ENCODE data around the gene TSHR. TPM values are rescaled to one million over a fixed set of nuclear protein-coding genes. Genes with fewer than 3 reads are reported as not detected.

TSHR gene
- polyA plus RNA-seq, 4 donors, result 0.01 to 0.81 (median 0.12) TPM; not detected in 1

- H3K27ac ChIP-seq (ENCODE audit: low read depth in 1 of 3, low read length in 2 of 3), result no peak overlapping the region
- FAIRE-seq (no peak), DNase-seq (no peak)
- H3K36me3 ChIP-seq (ENCODE audit: control insufficient read depth in 3 of 3, insufficient read depth in 2 of 3, low read depth in 1 of 3, low read length in 3 of 3), result no peaks in the 10 kb centered on the region
- no peaks in the 10 kb centered on the region for H3K4me1 ChIP-seq (ENCODE audit: control insufficient read depth in 3 of 3, insufficient read depth in 2 of 3, low read depth in 1 of 3, low read length in 2 of 3)
- WGBS, 3 donors, result 42 to 65% (median 51%) methylated on average over 2 of the region's 2 CpGs
- no peaks in the 10 kb centered on the region for H3K9me3 ChIP-seq (ENCODE audit: control insufficient read depth in 2 of 2, insufficient read depth in 1 of 2, low read depth in 1 of 2, low read length in 1 of 2)
- H3K27me3 ChIP-seq (ENCODE audit: control insufficient read depth in 3 of 3, insufficient read depth in 3 of 3, low read length in 3 of 3), result no peaks in the 10 kb centered on the region
- H3K4me3 ChIP-seq (ENCODE audit: low read depth in 1 of 3, low read length in 3 of 3), result no peak overlapping the region
Measured at GRCh38 chr14:81147140-81147897, 191.9 kb downstream of the TSHR start.

GRCh38 chr14:81148635-81149034, 193.2 kb downstream of the TSHR start:
- DNase-seq (no peak), FAIRE-seq (no peak)
- H3K36me3 ChIP-seq (ENCODE audit: control insufficient read depth in 3 of 3, insufficient read depth in 2 of 3, low read depth in 1 of 3, low read length in 3 of 3), result no peaks in the 10 kb centered on the region
- H3K27me3 ChIP-seq (ENCODE audit: control insufficient read depth in 3 of 3, insufficient read depth in 3 of 3, low read length in 3 of 3), result no peaks in the 10 kb centered on the region
- no peaks in the 10 kb centered on the region for H3K4me1 ChIP-seq (ENCODE audit: control insufficient read depth in 3 of 3, insufficient read depth in 2 of 3, low read depth in 1 of 3, low read length in 2 of 3)
- 20 to 44% (median 23%) methylated on average over 4 of the region's 4 CpGs for WGBS, 3 donors
- H3K9me3 ChIP-seq (ENCODE audit: control insufficient read depth in 2 of 2, insufficient read depth in 1 of 2, low read depth in 1 of 2, low read length in 1 of 2), result no peaks in the 10 kb centered on the region
- no peak overlapping the region for H3K4me3 ChIP-seq (ENCODE audit: low read depth in 1 of 3, low read length in 3 of 3)
- H3K27ac ChIP-seq (ENCODE audit: low read depth in 1 of 3, low read length in 2 of 3), result no peak overlapping the region

DNA sequence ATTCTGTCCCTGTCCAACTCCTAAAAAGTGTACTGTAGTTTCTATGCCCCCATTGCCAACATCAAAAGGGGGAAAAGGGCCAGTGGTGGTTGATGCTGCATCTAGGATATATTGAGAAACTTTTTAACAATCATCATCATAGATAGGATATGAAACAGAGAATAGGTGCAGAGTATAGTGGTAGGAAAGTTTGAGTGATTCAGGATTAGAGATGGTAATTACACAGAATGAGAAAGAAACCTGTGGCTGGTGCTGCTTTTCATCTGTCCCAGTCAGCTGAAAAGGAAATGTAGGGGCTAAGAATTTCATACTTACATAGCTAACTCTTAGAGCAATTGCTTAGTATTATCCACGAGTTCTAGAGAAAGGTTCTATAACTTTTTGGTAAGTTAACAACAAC, 197.8 kb downstream of the TSHR start:
- Histone ChIP-seq H3K27ac (ENCODE audit: low read depth in 1 of 3, low read length in 2 of 3) (no peak overlapping the region), H3K9me3 (ENCODE audit: control insufficient read depth in 2 of 2, insufficient read depth in 1 of 2, low read depth in 1 of 2, low read length in 1 of 2) (no peaks in the 10 kb centered on the region), H3K27me3 (ENCODE audit: control insufficient read depth in 3 of 3, insufficient read depth in 3 of 3, low read length in 3 of 3) (no peaks in the 10 kb centered on the region), H3K4me1 (ENCODE audit: control insufficient read depth in 3 of 3, insufficient read depth in 2 of 3, low read depth in 1 of 3, low read length in 2 of 3) (no peaks in the 10 kb centered on the region), H3K36me3 (ENCODE audit: control insufficient read depth in 3 of 3, insufficient read depth in 2 of 3, low read depth in 1 of 3, low read length in 3 of 3) (no peaks in the 10 kb centered on the region), H3K4me3 (ENCODE audit: low read depth in 1 of 3, low read length in 3 of 3) (no peak overlapping the region)
- no peak for FAIRE-seq
- WGBS, 3 donors, result 72 to 77% (median 76%) methylated on average over 1 of the region's 1 CpG
- no peak for DNase-seq

DNA sequence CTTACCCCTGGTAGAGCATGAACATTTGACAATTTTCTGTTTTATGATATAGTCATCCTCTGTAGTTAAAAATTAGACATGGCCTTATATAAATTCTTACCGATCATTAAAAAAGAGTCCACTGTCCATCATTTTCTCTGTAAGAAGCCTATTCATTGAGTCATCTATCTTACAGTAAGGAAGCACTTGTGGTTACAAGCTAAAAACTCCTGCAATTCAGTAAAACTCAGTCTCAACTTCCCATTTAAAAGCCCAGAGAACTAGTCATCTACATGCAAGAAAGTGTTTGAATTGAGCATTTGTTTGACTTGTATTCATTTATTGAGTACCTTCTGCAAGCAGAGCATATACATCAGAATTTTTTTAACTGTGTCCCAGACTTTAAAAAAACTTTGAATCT, 202.0 kb downstream of the TSHR start:
- Histone ChIP-seq H3K27ac (ENCODE audit: low read depth in 1 of 3, low read length in 2 of 3) (no peak overlapping the region), H3K4me1 (ENCODE audit: control insufficient read depth in 3 of 3, insufficient read depth in 2 of 3, low read depth in 1 of 3, low read length in 2 of 3) (no peaks in the 10 kb centered on the region), H3K36me3 (ENCODE audit: control insufficient read depth in 3 of 3, insufficient read depth in 2 of 3, low read depth in 1 of 3, low read length in 3 of 3) (no peaks in the 10 kb centered on the region), H3K9me3 (ENCODE audit: control insufficient read depth in 2 of 2, insufficient read depth in 1 of 2, low read depth in 1 of 2, low read length in 1 of 2) (no peaks in the 10 kb centered on the region), H3K27me3 (ENCODE audit: control insufficient read depth in 3 of 3, insufficient read depth in 3 of 3, low read length in 3 of 3) (no peaks in the 10 kb centered on the region), H3K4me3 (ENCODE audit: low read depth in 1 of 3, low read length in 3 of 3) (no peak overlapping the region)
- DNase-seq (no peak), FAIRE-seq (no peak)
- WGBS, 3 donors, result 75 to 86% (median 79%) methylated on average over 1 of the region's 1 CpG

DNA sequence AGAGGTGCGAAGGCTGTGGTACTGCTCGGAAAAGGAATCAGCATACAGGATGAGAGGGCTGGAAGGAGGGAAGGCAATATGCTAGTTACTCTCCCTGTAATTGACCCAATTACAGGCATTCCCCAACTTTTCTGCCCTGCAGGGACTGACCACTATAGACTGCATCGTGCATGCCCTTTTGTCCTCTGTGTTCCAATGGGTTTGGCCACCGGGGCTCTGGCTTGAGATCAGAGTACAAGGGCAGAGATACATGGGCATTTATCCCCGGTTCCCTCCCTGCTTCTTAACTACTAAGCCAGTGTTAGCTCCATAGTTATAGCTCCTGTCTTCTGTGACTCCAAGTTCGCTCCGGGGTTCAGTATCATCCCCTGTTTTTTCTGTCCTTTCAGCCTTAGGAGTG, 205.7 kb downstream of the TSHR start:
- no peak for DNase-seq
- no peak overlapping the region for H3K4me3 ChIP-seq (ENCODE audit: low read depth in 1 of 3, low read length in 3 of 3)
- FAIRE-seq, result no peak
- no peak overlapping the region for H3K27ac ChIP-seq (ENCODE audit: low read depth in 1 of 3, low read length in 2 of 3)
- H3K4me1 ChIP-seq (ENCODE audit: control insufficient read depth in 3 of 3, insufficient read depth in 2 of 3, low read depth in 1 of 3, low read length in 2 of 3), result no peaks in the 10 kb centered on the region
- WGBS, 3 donors, result 82 to 87% (median 85%) methylated on average over 7 of the region's 7 CpGs
- no peaks in the 10 kb centered on the region for H3K27me3 ChIP-seq (ENCODE audit: control insufficient read depth in 3 of 3, insufficient read depth in 3 of 3, low read length in 3 of 3)
- H3K9me3 ChIP-seq (ENCODE audit: control insufficient read depth in 2 of 2, insufficient read depth in 1 of 2, low read depth in 1 of 2, low read length in 1 of 2), result no peaks in the 10 kb centered on the region
- H3K36me3 ChIP-seq (ENCODE audit: control insufficient read depth in 3 of 3, insufficient read depth in 2 of 3, low read depth in 1 of 3, low read length in 3 of 3), result no peaks in the 10 kb centered on the region

GRCh38 chr14:81161749-81162148, 206.3 kb downstream of the TSHR start:
- FAIRE-seq (no peak), DNase-seq (no peak)
- H3K4me3 ChIP-seq (ENCODE audit: low read depth in 1 of 3, low read length in 3 of 3), result no peak overlapping the region
- no peaks in the 10 kb centered on the region for H3K36me3 ChIP-seq (ENCODE audit: control insufficient read depth in 3 of 3, insufficient read depth in 2 of 3, low read depth in 1 of 3, low read length in 3 of 3)
- H3K27ac ChIP-seq (ENCODE audit: low read depth in 1 of 3, low read length in 2 of 3), result no peak overlapping the region
- no peaks in the 10 kb centered on the region for H3K4me1 ChIP-seq (ENCODE audit: control insufficient read depth in 3 of 3, insufficient read depth in 2 of 3, low read depth in 1 of 3, low read length in 2 of 3)
- no peaks in the 10 kb centered on the region for H3K27me3 ChIP-seq (ENCODE audit: control insufficient read depth in 3 of 3, insufficient read depth in 3 of 3, low read length in 3 of 3)
- H3K9me3 ChIP-seq (ENCODE audit: control insufficient read depth in 2 of 2, insufficient read depth in 1 of 2, low read depth in 1 of 2, low read length in 1 of 2), result no peaks in the 10 kb centered on the region
- 38 to 60% (median 43%) methylated on average over 1 of the region's 1 CpG for WGBS, 3 donors

DNA sequence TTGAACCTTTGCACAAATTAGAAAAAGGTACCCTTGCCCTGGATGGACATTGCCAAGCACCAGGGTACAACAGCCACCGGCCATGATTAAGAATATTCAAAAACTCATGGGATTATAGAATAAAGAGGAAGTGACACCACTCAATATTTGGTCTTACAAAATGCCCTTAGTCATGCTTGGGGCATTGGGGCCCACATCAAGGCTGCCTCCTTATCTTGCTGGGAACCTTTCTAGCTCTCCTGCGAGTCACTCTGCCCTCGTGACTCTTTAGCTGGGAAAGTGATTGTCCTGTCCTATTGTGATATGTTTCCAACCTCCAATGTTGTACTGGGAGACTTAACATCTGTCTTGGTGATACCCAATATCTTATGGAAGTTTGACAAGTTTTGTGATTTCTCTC, 207.5 kb downstream of the TSHR start:
- Histone ChIP-seq H3K4me1 (ENCODE audit: control insufficient read depth in 3 of 3, insufficient read depth in 2 of 3, low read depth in 1 of 3, low read length in 2 of 3) (no peaks in the 10 kb centered on the region), H3K36me3 (ENCODE audit: control insufficient read depth in 3 of 3, insufficient read depth in 2 of 3, low read depth in 1 of 3, low read length in 3 of 3) (no peaks in the 10 kb centered on the region), H3K27me3 (ENCODE audit: control insufficient read depth in 3 of 3, insufficient read depth in 3 of 3, low read length in 3 of 3) (no peaks in the 10 kb centered on the region), H3K27ac (ENCODE audit: low read depth in 1 of 3, low read length in 2 of 3) (no peak overlapping the region), H3K4me3 (ENCODE audit: low read depth in 1 of 3, low read length in 3 of 3) (no peak overlapping the region), H3K9me3 (ENCODE audit: control insufficient read depth in 2 of 2, insufficient read depth in 1 of 2, low read depth in 1 of 2, low read length in 1 of 2) (no peaks in the 10 kb centered on the region)
- FAIRE-seq (no peak), DNase-seq (no peak)
- WGBS, 3 donors, result 69 to 90% (median 79%) methylated on average over 3 of the region's 3 CpGs

DNA sequence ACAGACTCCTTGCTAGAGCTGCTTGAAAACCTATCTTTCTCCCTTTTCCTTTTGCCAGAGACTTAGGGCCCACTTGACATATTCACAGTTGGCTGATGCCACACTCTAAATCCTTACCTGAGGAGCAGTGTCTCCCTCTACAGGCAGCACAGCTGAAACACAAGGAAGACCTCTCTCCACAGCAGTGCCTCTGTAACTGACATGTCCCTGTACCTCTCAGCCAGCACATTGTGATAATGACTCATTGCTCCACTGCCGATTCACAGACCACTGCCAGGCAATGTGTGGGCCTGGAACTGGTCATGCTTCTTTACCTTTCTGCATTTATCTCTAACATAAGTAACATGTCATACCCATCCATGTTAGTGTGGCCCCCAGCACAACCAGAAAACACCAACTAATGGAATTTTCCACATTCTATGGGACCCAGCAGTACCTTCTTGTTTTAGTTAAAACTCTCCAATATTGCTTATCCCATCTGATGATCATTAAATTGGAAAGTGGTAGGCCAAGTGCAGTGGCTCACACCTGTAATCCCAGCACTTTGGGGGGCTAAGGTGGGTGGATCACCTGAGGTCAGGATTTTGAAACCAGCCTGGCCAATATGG, 208.8 kb downstream of the TSHR start:
- FAIRE-seq (no peak), DNase-seq (peak; percentile 42 to 52)
- Histone ChIP-seq H3K4me3 (ENCODE audit: low read depth in 1 of 3, low read length in 3 of 3) (no peak overlapping the region), H3K27ac (ENCODE audit: low read depth in 1 of 3, low read length in 2 of 3) (no peak overlapping the region), H3K4me1 (ENCODE audit: control insufficient read depth in 3 of 3, insufficient read depth in 2 of 3, low read depth in 1 of 3, low read length in 2 of 3) (no peaks in the 10 kb centered on the region), H3K27me3 (ENCODE audit: control insufficient read depth in 3 of 3, insufficient read depth in 3 of 3, low read length in 3 of 3) (no peaks in the 10 kb centered on the region), H3K9me3 (ENCODE audit: control insufficient read depth in 2 of 2, insufficient read depth in 1 of 2, low read depth in 1 of 2, low read length in 1 of 2) (no peaks in the 10 kb centered on the region), H3K36me3 (ENCODE audit: control insufficient read depth in 3 of 3, insufficient read depth in 2 of 3, low read depth in 1 of 3, low read length in 3 of 3) (no peaks in the 10 kb centered on the region)
- WGBS, 3 donors, result 9 to 14% (median 13%) methylated on average over 1 of the region's 1 CpG
